Measurements from ENCODE around the gene SPEG.

Gene SPEG

DNA sequence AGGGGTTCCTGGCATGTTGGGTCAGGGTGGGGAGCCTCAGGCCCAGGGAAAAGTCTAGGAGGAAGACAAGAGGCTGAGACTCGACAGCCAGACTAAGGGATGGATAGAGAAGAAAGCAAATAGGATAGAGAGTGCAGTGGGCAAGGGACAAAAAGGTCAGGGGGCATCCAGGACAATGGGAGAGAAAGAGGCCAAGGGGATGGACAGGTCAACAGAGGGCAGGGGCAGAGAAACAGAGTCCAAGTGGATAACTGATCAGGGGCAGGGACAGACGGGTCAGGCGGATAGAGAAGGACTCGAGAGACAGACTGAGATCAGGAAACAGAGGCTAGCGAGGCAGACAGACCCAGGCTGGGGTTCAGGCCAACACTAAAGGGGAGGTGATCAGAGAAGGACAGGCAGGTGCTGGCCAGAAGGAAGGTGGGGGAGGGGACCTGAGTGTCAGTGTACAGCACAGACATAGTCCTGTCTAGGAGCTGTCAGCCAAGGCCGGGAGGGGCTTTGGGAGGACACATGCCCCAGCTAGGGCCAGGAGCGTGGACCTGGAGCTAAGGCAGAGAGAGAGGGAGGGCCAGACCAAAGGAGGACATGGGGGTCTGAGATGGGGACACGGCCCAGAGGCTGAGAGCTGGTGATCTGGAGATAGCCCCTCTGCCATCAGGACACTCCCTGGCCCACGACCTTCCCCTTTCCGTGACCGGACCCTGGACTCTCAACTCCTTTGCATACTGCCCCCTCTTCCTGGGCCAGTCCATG, 91.9 kb downstream of the SPEG start:
- no peak for DNase-seq

GRCh38 chr2:219527076-219527394, 92.4 kb downstream of the SPEG start:
- DNase-seq: peak in 11 of 51 donors; percentile 11 to 49 (median 26)

DNA sequence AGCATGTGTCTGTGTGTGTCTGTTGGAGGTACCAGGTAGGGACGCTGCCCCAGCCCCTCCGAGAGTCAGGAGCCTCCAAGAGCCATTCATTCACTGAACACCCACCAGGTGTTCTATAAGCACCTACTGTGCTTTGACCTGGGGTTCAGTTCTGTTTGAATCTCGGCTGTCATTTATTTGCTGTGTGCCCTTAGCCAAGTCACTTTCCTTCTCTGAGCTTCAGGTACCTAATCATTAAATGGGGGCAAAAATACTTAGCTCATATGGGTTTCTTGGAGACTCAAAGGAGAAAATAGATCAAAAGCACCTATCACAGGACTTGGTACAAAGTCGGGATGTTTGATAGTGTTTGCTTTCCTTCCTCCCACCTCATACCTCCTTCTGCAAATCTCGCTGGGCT, 92.8 kb downstream of the SPEG start:
- no peak for DNase-seq

DNA sequence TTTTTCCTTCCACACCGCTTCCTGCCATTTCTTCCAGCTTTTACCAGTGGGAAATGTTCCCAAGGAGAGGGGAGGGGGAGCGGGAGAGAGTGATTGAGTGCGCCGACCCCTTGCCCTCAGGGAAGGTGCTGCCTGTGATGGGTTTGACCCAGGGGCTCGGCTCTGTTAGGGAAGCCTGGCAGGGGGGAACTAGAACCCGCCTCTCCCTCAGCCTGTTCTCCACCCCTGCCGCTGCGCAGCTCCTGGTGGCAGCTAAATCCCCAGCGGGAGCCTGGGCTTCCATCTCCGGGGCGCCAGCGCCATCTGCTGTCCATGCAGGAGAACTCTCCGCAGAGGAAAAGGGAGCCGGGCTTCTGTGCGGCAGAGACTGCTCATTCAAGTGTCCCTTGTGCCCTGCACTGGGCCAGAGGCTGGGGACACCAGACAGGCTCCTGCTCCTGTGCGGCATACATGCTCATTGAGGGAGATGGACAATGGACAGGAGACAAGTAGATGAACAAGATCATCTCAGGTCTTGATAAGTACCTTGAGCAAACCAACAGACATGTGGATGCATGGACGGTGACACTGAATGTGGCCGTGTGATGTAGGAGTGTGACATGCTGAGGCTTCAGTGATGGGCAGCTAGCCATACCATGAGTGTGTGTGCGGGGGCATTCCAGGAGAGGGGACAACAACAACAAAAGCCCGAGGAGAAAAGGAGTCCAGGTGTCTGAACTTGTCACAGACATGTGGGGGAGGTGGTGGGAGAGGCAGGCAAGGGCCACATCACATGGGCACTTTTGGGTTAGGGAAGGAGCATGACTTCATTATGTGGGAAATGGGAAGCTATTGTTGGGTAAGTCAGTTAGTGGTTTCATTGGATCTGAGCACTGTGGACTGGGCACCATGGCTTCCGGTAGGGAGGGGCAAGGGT, 95.7 kb downstream of the SPEG start:
- peak; percentile 7 to 91 (median 71) for DNase-seq

DNA sequence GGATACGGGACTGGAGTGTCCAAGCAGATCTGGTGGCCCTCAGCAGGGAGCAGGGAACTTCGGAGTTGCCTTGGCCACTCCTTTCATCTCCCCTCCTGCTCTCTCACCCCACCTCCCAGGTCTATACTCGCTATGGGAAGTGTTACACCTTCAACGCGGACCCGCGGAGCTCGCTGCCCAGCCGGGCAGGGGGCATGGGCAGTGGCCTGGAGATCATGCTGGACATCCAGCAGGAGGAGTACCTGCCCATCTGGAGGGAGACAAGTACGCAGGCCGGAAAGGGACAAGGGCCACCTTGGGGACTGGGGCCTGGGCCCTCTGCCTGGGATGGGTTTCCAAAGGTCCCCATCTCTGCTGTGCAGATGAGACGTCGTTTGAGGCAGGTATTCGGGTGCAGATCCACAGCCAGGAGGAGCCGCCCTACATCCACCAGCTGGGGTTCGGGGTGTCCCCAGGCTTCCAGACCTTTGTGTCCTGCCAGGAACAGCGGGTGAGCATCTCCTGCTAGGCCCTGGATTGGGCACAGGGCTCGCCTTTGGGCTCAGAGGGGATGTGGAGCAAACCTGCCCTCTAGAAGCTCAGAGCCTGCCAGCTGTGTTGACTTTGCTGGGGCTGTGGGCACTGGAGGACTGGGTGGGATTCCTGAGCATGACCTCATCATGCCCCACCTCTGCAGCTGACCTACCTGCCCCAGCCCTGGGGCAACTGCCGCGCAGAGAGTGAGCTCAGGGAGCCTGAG, 97.2 kb downstream of the SPEG start:
- no peak for DNase-seq

GRCh38 chr2:219532378-219532649, 97.7 kb downstream of the SPEG start:
- no peak for DNase-seq

- DNase-seq: no peak
Observed at GRCh38 chr2:219533930-219534661, 99.5 kb downstream of the SPEG start.

- no peak for DNase-seq
Observed at GRCh38 chr2:219536425-219536824, 101.8 kb downstream of the SPEG start.

DNA sequence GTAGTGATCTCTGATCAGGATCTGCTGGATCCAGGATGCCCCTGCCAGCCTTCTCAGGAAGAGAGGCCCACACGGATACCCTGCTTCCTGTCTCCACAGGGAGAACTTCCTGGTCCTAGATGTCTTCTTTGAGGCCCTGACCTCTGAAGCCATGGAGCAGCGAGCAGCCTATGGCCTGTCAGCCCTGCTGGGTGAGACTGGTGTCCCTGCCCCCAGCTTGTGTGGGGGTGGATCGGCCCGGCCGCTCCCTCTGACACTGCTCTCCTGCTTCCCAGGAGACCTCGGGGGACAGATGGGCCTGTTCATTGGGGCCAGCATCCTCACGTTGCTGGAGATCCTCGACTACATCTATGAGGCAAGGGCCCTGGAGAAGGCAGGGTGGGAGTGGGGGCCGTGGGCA, 102.3 kb downstream of the SPEG start:
- DNase-seq: no peak

DNA sequence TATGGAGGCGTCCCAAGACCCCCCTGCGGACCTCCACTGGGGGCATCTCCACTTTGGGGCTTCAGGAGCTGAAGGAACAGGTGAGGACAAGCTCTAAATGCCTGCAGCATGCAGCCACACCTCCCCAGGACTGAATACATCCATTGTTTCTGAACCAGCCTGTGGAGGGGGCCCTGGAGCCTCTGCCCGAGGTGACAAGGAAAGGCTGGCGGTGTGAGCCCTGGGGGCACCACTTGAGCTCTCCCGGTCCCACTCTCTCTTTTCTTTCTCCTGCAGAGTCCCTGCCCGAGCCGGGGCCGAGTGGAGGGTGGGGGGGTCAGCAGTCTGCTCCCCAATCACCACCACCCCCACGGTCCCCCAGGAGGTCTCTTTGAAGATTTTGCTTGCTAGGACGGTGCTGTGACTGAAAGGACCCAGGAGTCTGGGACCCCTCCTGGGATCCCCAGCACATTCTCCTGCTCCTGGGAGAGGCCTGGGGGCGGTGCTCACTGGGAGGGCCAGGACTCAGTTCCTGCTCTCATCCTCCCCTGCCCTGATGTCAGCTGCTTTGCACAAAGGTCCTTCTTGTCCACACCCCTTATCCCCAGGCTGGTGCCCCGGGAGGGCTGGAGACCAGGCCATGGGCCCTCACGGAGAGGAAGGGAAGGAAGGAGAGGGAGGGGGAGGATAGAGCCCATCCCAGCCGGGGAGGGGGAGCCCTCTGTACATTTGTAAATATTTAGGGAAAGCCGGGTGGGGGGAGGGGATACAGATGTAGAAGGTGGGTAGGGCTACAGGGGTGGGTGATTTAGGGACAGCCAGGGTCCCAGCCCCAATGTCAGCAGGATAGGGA, 103.2 kb downstream of the SPEG start:
- DNase-seq: no peak

GRCh38 chr2:219538504-219538951, 103.9 kb downstream of the SPEG start:
- peak in 6 of 51 donors; percentile 15 to 27 (median 22) for DNase-seq

- DNase-seq: no peak
Observed at GRCh38 chr2:219538956-219539788, 104.5 kb downstream of the SPEG start.

DNA sequence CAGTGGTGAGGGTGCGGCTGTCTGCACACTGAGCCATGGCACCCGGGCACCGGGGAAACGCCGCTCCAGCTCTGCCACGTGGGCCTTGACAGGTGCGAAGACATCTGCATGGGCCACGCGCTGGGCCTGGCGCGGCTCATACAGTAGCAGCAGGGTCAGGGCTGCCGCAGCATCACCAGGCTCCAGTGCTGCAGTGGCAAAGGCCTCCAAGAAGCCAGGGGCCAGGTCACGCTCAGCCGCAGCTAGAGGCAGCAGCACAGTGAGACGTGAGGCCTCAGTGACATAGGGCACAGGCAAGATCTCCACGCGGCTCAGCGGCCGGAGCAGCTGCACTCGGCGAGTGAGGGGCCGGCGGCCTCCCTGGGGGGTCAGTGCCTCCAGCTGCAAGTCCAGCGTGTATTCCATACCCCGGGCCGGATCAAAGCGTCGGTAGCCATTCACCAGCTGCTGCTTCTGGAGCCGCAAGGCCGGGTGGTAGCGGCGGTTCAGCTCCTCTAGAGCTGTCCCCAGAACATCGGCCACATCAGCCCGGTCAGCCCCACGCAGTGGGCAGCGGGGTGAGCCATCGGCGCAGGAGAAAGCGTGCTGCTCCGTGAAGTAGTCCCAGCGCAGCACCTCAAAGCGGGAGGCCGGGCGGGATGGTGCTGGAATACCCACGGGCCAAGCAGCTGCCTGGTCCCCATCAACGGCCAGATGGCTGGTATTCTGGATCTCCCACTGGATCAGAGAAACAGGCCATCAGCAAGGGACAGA, 105.5 kb downstream of the SPEG start:
- no peak for DNase-seq

GRCh38 chr2:219540784-219541504, 106.3 kb downstream of the SPEG start:
- no peak for DNase-seq

DNA sequence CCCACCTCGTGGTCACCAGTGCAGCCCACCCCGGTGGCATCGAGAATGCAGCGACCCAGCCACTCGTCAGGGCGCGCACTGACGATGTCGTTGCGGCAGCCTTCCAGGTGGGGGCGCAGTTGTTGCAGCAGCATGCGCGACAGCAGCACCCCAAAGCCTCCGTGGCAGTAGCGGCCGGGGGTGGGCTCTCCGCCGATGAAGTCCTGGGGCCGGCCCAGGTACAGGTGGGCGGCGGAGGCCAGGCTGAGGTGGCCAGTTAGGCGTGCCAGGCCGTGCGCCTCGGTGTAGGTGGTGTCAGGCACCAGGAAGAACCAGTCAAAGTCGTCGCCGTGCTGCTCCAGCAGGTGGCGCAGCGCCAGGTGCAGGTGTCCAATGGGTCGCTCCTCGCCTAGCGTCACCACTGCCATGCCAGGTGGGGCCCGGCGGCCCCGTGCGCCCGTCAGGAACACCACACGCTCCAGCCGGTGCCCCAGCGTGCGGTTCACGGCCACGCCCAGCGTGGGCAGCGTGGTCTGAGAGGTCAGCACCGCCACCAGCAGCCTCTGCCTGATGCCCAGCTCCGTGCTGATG, 107.1 kb downstream of the SPEG start:
- DNase-seq: peak; percentile 14 to 89 (median 67)

- peak in 8 of 51 donors; percentile 20 to 61 (median 50) for DNase-seq
Observed at GRCh38 chr2:219542931-219543595, 108.4 kb downstream of the SPEG start.

Measured in hypothalamus (tissue), 51 donors.